Lower leg skin (tissue), 4 donors: ENCODE measurements around the gene HSPB3. TPM values are rescaled to one million over a fixed set of nuclear protein-coding genes. Genes with fewer than 3 reads are reported as not detected.

Experiments
- DNase-seq, 2 donors: peaks; one replicate each; pipeline ENCODE4 v3.0.0-alpha.2; 2019; ENCODE audit warnings: low spot score in 2 of 2
- H3K4me3 ChIP-seq: fragments of 200-600 bp; sonication (generic); 2 replicates; pipeline ENCODE4 v1.5.1; 2017; ENCODE audit warnings: mild to moderate bottlenecking, low read depth; ENCODE audit not compliant: poor library complexity, severe bottlenecking
- CTCF ChIP-seq, 3 donors: fragments of 450-650 bp; IDR thresholded peaks; one replicate each; pipeline ENCODE4 v1.5.1; 2016; ENCODE audit warnings: antibody characterized with exemption in 3 of 3, mild to moderate bottlenecking in 3 of 3, moderate library complexity in 2 of 3
- POLR2A ChIP-seq, 2 donors: fragments of 450-650 bp; IDR thresholded peaks; one replicate each; pipeline ENCODE4 v1.6.1; 2016 to 2017; ENCODE audit warnings: antibody characterized with exemption in 2 of 2, mild to moderate bottlenecking in 1 of 2, moderate library complexity in 1 of 2
- WGBS, 2 donors: methylation state at CpG; one replicate each; pipeline ENCODE4 v1.1.5; 2018; 5-methylcytosine and 5-hydroxymethylcytosine counted together
- intact Hi-C: fragments of 100-400 bp; cut with DNase I; formaldehyde crosslinking; loops from one replicate; pipeline ENCODE4 v1.15.0; 2023; ENCODE audit warnings: low total_unique reads
- total RNA-seq, 4 donors: library from RNA; depleted of rRNA; stranded (reverse); fragments of >200 nt; gene quantifications; one replicate each; pipeline ENCODE4 v1.1.0, GENCODE V29; 2016

HSPB3 gene
- total RNA-seq, 4 donors from 2014 or later, result 0.49 to 1.3 (median 0.91) TPM; not detected in 1

GRCh38 chr5:54438620-54439389, 16.7 kb upstream of the HSPB3 start:
- WGBS, 2 donors, result 86 to 90% methylated on average over 7 of the region's 7 CpGs
- intact Hi-C loops, result no loop called here
- no peak overlapping the region for H3K4me3 ChIP-seq
- DNase-seq, result no peak
- TF ChIP-seq POLR2A (IDR thresholded peaks at IDR 0.05) (no peak), CTCF (IDR thresholded peaks at IDR 0.05) (no peak)

DNA sequence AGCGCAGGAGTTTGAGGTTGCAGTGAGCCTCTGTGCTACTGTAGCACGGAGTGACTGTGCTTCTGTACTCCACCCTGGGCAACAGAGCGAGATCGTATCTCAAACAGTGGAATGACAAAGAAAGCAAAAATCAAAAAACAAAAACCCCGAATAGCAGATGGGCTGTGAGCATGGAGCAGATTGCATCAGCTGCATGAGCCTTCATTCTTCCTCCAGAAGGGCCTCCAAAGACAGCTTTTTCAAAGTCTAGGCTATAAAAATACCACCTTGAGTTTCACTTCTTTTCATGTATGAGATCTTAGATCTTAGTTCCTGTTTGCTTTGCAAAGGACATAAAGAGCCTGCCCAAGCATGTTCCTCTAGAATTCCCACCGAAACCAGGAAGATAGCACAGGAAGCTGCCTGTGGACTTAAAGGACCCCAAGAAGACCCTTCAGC, 15.0 kb upstream of the HSPB3 start:
- intact Hi-C loops, result no loop called here
- no peak overlapping the region for H3K4me3 ChIP-seq
- TF ChIP-seq CTCF (IDR thresholded peaks at IDR 0.05) (no peak), POLR2A (IDR thresholded peaks at IDR 0.05) (no peak)
- no peak for DNase-seq
- WGBS, 2 donors, result 46 to 57% methylated on average over 6 of the region's 6 CpGs

- 18 to 31% methylated on average over 1 of the region's 1 CpG for WGBS, 2 donors
- TF ChIP-seq POLR2A (IDR thresholded peaks at IDR 0.05) (no peak), CTCF (IDR thresholded peaks at IDR 0.05) (no peak)
- intact Hi-C loops, result no loop called here
- H3K4me3 ChIP-seq, result no peak overlapping the region
- DNase-seq, result no peak
These were observed 13.2 kb upstream of the HSPB3 start for GRCh38 chr5:54442271-54442670.

- H3K4me3 ChIP-seq, result no peak overlapping the region
- no peak for DNase-seq
- no peak for TF ChIP-seq CTCF (IDR thresholded peaks at IDR 0.05)
- no peak for TF ChIP-seq POLR2A (IDR thresholded peaks at IDR 0.05)
- intact Hi-C loops, result no loop called here
These were observed 12.2 kb upstream of the HSPB3 start for GRCh38 chr5:54443270-54443669.

- DNase-seq, result no peak
- intact Hi-C loops, result no loop called here
- 71 to 74% methylated on average over 2 of the region's 2 CpGs for WGBS, 2 donors
- no peak for TF ChIP-seq POLR2A (IDR thresholded peaks at IDR 0.05)
- TF ChIP-seq CTCF (IDR thresholded peaks at IDR 0.05), result no peak
- no peak overlapping the region for H3K4me3 ChIP-seq
These were observed 9.7 kb upstream of the HSPB3 start for GRCh38 chr5:54445691-54446378.
